OCI-LY1 (cell line): ENCODE data around the gene RER1.

Source experiments
- H2AFZ ChIP-seq: fragments of 200-600 bp; sonication (generic), shearing (Covaris generic); 2 replicates; pipeline ENCODE4 v1.6.0; 2014; ENCODE audit warnings: antibody characterized with exemption, mild to moderate bottlenecking, low read length
- H3F3A ChIP-seq: fragments of 200-600 bp; sonication (generic), shearing (Covaris generic); 2 replicates; pipeline ENCODE4 v1.6.0; 2014; ENCODE audit warnings: mild to moderate bottlenecking, antibody characterized with exemption, low read length, moderate library complexity; ENCODE audit not compliant: insufficient read depth
- H3K27ac ChIP-seq: fragments of 200-600 bp; sonication (generic); 2 replicates; pipeline ENCODE4 v1.5.1; 2014; ENCODE audit warnings: low read length, mixed run types, mild to moderate bottlenecking, low read depth; ENCODE audit not compliant: poor library complexity, severe bottlenecking
- H3K27me3 ChIP-seq: fragments of 200-600 bp; sonication (generic); 2 replicates; pipeline ENCODE4 v1.6.0; 2014; ENCODE audit warnings: antibody characterized with exemption, mild to moderate bottlenecking, low read length, moderate library complexity; ENCODE audit not compliant: insufficient read depth
- H3K36me3 ChIP-seq: fragments of 200-600 bp; sonication (generic); 2 replicates; pipeline ENCODE4 v1.6.1; 2014; ENCODE audit warnings: mild to moderate bottlenecking, antibody characterized with exemption, low read length, moderate library complexity, mixed read lengths; ENCODE audit not compliant: insufficient read depth
- H3K4me1 ChIP-seq: fragments of 200-600 bp; sonication (generic); 2 replicates; pipeline ENCODE4 v1.5.1; 2014; ENCODE audit warnings: mild to moderate bottlenecking, low read length, moderate library complexity; ENCODE audit not compliant: insufficient read depth, severe bottlenecking
- H3K4me2 ChIP-seq: fragments of 200-600 bp; sonication (generic), shearing (Covaris generic); 2 replicates; pipeline ENCODE4 v1.6.1; 2014; ENCODE audit warnings: low read length
- H3K4me3 ChIP-seq: fragments of 200-600 bp; sonication (generic); 2 replicates; pipeline ENCODE4 v1.5.1; 2014; ENCODE audit warnings: low read length, low read depth, mild to moderate bottlenecking, mixed read lengths; ENCODE audit not compliant: poor library complexity, severe bottlenecking
- H3K79me2 ChIP-seq: fragments of 200-600 bp; shearing (Covaris generic); 2 replicates; pipeline ENCODE4 v1.6.1; 2016; ENCODE audit warnings: mixed run types, low read length, mixed read lengths; ENCODE audit not compliant: insufficient read depth
- H3K9ac ChIP-seq: fragments of 200-600 bp; sonication (generic), shearing (Covaris generic); 2 replicates; pipeline ENCODE4 v1.6.1; 2014; ENCODE audit warnings: mild to moderate bottlenecking, low read length, mixed read lengths
- H3K9me2 ChIP-seq: fragments of 200-600 bp; sonication (generic), shearing (Covaris generic); 2 replicates; pipeline ENCODE4 v1.6.1; 2014; ENCODE audit warnings: low read depth, mild to moderate bottlenecking, low read length, mixed read lengths
- H3K9me3 ChIP-seq: fragments of 200-600 bp; shearing (Covaris generic); 2 replicates; pipeline ENCODE4 v1.6.1; 2014; ENCODE audit warnings: low read length, mixed read lengths
- H4K20me1 ChIP-seq: fragments of 200-600 bp; sonication (generic), shearing (Covaris generic); 2 replicates; pipeline ENCODE4 v1.6.0; 2016; ENCODE audit warnings: mild to moderate bottlenecking, low read length; ENCODE audit not compliant: insufficient read depth
- EZH2 ChIP-seq: fragments of 200-600 bp; sonication (generic), shearing (Covaris generic); IDR thresholded peaks from 2 replicates; pipeline ENCODE4 v1.8.0; 2017; ENCODE audit warnings: borderline replicate concordance, mixed run types, mild to moderate bottlenecking, antibody characterized with exemption, low read length, moderate library complexity, mixed read lengths
- TF ChIP-seq, protein P1 (sequence below): fragments of 200-600 bp; sonication (generic), shearing (Covaris generic); IDR thresholded peaks from 2 replicates; pipeline ENCODE4 v1.5.1; 2017; ENCODE audit warnings: mild to moderate bottlenecking, antibody characterized with exemption, low read length, moderate library complexity, mixed read lengths

The RER1 gene

DNA sequence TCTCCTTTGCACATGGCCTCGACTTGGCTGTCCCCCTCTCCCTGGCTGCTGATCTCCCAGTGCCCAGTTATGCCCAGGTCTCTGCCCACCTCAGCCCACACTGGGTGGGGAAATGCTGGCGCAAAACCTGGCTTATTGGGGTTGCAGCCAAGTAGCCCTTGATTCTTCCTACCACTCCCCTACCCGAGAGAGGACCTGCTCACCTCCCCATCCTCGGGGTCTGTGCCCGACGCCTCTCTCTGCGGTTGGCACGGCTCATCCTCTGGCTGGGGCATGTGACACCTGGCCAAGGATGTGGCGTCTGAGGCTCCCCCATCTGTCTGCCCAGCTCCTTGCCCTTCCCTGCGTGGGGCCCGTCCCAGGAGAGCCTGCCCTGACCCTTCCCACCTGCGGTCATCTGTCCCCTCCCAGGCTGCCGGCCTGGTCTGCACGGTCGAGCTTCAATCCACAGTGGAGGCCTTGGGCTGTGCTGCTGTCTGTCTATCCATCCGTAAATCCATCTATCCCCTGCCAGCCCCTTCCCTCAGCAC, 27.2 kb downstream of the RER1 start:
- Histone ChIP-seq H3K9ac (no peak overlapping the region), H3K79me2 (no peaks in the 10 kb centered on the region), H3K27me3 (peaks cover 4% of the 10 kb centered on the region; the same call in 1 of the 2 replicates), H2AFZ (no peak overlapping the region), H3K4me2 (no peak overlapping the region), H4K20me1 (no peaks in the 10 kb centered on the region), H3K36me3 (no peaks in the 10 kb centered on the region; the same call in 1 of the 2 replicates), H3K27ac (no peak overlapping the region), H3K4me3 (no peak overlapping the region), H3K9me3 (no peaks in the 10 kb centered on the region; the same call in 1 of the 2 replicates), H3K9me2 (no peaks in the 10 kb centered on the region), H3K4me1 (peaks cover 12% of the 10 kb centered on the region), H3F3A (no peaks in the 10 kb centered on the region)
- no peak for TF ChIP-seq EZH2
- TF ChIP-seq, protein P1, sequence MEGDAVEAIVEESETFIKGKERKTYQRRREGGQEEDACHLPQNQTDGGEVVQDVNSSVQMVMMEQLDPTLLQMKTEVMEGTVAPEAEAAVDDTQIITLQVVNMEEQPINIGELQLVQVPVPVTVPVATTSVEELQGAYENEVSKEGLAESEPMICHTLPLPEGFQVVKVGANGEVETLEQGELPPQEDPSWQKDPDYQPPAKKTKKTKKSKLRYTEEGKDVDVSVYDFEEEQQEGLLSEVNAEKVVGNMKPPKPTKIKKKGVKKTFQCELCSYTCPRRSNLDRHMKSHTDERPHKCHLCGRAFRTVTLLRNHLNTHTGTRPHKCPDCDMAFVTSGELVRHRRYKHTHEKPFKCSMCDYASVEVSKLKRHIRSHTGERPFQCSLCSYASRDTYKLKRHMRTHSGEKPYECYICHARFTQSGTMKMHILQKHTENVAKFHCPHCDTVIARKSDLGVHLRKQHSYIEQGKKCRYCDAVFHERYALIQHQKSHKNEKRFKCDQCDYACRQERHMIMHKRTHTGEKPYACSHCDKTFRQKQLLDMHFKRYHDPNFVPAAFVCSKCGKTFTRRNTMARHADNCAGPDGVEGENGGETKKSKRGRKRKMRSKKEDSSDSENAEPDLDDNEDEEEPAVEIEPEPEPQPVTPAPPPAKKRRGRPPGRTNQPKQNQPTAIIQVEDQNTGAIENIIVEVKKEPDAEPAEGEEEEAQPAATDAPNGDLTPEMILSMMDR = no peak

DNA sequence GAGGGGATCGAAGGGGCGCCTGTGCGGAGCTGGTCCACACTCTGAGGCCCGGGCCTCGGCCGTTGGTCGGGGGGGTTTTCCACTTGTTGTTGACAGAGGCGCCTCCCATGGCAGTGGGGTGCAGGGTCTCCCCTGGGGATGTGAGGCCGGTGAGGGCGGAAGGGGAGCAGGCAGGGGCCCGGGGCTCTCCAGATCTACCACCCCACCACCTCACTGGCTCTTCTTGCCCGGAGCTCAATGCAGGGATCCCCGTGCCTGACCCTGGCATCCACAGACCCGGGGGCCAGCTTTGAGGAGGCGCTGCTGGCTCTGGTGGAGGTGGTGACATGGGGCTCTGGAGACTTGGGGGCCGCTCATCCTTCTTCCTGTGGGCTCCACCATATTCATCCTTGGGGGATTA, 27.8 kb downstream of the RER1 start:
- Histone ChIP-seq H3K9me3 (no peaks in the 10 kb centered on the region; the same call in 1 of the 2 replicates), H3K27me3 (peaks cover 4% of the 10 kb centered on the region; the same call in 1 of the 2 replicates), H2AFZ (no peak overlapping the region), H3K27ac (no peak overlapping the region), H3K79me2 (no peaks in the 10 kb centered on the region), H3K9me2 (no peaks in the 10 kb centered on the region), H4K20me1 (no peaks in the 10 kb centered on the region), H3K4me1 (peaks cover 7% of the 10 kb centered on the region), H3F3A (no peaks in the 10 kb centered on the region), H3K36me3 (no peaks in the 10 kb centered on the region; the same call in 1 of the 2 replicates), H3K9ac (no peak overlapping the region), H3K4me2 (no peak overlapping the region), H3K4me3 (no peak overlapping the region)
- no peak for TF ChIP-seq EZH2
- TF ChIP-seq, protein P1 = no peak

DNA sequence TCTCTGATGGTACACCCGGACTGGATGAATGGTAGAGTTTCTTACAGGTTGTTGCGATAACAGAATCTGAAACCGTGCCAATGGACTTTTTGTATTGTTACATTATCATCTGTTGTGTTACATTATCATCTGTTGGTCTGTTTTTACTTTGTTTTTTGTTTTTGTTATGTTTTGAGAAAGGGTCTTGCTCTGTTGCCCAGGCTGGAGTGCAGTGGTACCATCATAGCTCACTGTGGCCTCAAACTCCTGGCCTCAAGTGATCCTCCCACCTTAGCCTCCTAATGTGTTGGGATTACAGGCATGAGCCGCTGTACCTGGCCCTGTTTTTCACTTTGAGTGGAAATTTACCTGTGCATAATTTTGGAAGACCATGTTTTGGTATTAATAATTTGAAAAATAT, 30.9 kb downstream of the RER1 start:
- H3K79me2 ChIP-seq = no peaks in the 10 kb centered on the region
- no peaks in the 10 kb centered on the region; the same call in 1 of the 2 replicates for H3K9me3 ChIP-seq
- no peak for TF ChIP-seq EZH2
- TF ChIP-seq, protein P1 = no peak
- peaks cover 4% of the 10 kb centered on the region; the same call in 1 of the 2 replicates for H3K27me3 ChIP-seq
- no peaks in the 10 kb centered on the region for H3K9me2 ChIP-seq
- no peak overlapping the region for H2AFZ ChIP-seq
- H3K4me2 ChIP-seq = no peak overlapping the region
- H3K27ac ChIP-seq = no peak overlapping the region
- H3K4me3 ChIP-seq = no peak overlapping the region
- H4K20me1 ChIP-seq = no peaks in the 10 kb centered on the region
- no peaks in the 10 kb centered on the region for H3K4me1 ChIP-seq
- no peaks in the 10 kb centered on the region; the same call in 1 of the 2 replicates for H3K36me3 ChIP-seq
- no peaks in the 10 kb centered on the region for H3F3A ChIP-seq
- H3K9ac ChIP-seq = no peak overlapping the region
